GM12872 (cell line): ENCODE measurements around the gene TCEANC2.

Experiments
- CTCF ChIP-seq: IDR thresholded peaks from 3 replicates; pipeline ENCODE4 v1.5.1; 2011; ENCODE audit warnings: low read depth, mild to moderate bottlenecking, low read length, moderate library complexity; ENCODE audit not compliant: insufficient read depth

TCEANC2 gene

GRCh38 chr1:54100500-54100899, 47.1 kb downstream of the TCEANC2 start:
- TF ChIP-seq CTCF = no peak

- no peak for TF ChIP-seq CTCF
Measured at GRCh38 chr1:54103414-54103813, 50.0 kb downstream of the TCEANC2 start.

GRCh38 chr1:54105080-54105479, 51.7 kb downstream of the TCEANC2 start:
- no peak for TF ChIP-seq CTCF

- TF ChIP-seq CTCF = no peak
Measured at GRCh38 chr1:54105736-54106269, 52.4 kb downstream of the TCEANC2 start.

GRCh38 chr1:54107131-54107530, 53.7 kb downstream of the TCEANC2 start:
- TF ChIP-seq CTCF = no peak

GRCh38 chr1:54108156-54108555, 54.7 kb downstream of the TCEANC2 start:
- TF ChIP-seq CTCF = no peak

- no peak for TF ChIP-seq CTCF
Measured at GRCh38 chr1:54109129-54110090, 56.0 kb downstream of the TCEANC2 start.
